Right forelimb (tissue), 1 donor: ENCODE results near the gene TTLL10.
"Not testable (repeated sequence)": the region's sequence is repeated elsewhere in the genome, so short reads cannot be mapped to it uniquely, and the experiment has no call there.

ENCODE experiments used
- DNase-seq: peaks from one replicate; pipeline ENCODE4 v3.0.0-alpha.2; 2018

TTLL10 gene

DNA sequence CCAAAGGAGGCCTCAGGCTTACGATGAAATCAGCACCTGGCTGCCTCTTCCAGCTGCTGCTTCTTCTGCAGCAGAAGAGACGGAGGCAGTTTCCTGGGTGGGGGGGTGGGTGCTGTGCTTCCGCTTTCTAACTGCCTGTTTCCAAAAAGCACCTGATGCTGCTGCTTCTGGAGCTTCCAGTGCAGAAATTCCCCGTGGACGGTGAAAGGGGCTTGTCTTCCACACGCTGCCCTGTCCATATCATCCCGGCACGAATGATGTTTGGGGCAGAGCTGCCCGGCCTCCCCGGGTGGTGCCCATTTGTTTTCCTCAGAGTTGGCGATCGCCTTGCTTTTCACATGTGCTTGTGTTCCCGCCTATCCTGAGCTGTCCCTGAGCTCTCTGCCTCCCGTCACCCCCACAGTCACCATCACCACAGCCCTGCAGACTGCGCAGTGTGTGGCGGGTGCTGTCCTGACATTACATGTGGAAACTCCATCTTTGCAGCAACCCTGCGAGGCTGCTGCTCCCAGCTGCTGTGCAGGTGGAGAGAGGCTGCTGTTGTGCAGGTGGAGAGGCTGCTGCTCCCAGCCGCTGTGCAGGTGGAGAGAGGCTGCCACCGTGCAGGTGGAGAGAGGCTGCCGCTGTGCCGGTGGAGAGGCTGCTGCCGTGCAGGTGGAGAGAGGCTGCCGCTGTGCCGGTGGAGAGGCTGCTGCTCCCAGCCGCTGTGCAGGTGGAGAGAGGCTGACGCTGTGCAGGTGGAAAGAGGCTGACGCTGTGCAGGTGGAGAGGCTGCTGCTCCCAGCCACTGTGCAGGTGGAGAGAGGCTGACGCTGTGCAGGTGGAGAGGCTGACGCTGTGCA lies 1.8 kb downstream of the TTLL10 start:
- peak; percentile 21 for DNase-seq

DNA sequence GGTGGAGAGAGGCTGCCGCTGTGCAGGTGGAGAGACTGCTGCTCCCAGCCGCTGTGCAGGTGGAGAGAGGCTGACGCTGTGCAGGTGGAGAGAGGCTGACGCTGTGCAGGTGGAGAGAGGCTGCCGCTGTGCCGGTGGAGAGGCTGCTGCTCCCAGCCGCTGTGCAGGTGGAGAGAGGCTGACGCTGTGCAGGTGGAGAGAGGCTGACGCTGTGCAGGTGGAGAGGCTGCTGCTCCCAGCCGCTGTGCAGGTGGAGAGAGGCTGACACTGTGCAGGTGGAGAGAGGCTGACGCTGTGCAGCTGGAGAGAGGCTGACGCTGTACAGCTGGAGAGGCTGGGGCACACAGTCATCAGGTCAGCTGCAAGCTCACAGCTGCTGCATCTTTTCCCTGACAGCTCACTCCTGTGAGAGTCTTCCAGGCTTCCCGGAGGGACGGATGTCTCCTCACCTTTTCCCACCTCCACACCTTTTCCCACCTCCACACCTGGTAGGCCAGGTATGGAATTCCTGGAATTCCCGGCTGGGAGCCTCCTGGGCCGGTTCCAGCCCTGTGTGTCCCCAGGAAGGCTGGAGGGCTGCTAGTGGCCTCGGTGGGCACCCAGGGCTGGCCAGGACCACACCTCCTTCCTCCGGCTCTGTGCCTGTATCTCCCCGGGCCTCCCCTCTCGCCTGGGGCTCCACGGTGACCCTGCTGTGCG lies 2.5 kb downstream of the TTLL10 start:
- DNase-seq = peak; percentile 30

DNA sequence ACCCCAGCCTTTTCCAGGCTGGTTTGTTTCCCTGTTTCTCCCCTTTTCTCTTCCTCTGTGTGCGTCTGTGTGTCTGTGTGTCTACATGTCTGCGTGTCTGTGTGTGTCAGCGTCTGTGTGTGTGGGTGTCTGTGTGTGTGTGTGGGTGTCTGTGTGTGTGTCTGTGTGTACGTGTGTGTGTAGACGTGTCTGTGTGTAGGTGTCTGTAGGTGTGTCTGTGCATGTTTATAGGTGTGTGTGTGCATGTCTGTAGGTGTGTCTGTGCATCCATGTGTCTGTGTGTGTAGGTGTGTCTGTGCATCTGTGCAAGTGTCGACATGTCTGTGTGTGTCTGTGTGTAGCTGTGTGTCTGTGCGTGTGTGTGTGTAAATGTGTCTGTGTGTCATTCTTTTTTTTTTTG lies 3.3 kb downstream of the TTLL10 start:
- peak; percentile 29 for DNase-seq

DNA sequence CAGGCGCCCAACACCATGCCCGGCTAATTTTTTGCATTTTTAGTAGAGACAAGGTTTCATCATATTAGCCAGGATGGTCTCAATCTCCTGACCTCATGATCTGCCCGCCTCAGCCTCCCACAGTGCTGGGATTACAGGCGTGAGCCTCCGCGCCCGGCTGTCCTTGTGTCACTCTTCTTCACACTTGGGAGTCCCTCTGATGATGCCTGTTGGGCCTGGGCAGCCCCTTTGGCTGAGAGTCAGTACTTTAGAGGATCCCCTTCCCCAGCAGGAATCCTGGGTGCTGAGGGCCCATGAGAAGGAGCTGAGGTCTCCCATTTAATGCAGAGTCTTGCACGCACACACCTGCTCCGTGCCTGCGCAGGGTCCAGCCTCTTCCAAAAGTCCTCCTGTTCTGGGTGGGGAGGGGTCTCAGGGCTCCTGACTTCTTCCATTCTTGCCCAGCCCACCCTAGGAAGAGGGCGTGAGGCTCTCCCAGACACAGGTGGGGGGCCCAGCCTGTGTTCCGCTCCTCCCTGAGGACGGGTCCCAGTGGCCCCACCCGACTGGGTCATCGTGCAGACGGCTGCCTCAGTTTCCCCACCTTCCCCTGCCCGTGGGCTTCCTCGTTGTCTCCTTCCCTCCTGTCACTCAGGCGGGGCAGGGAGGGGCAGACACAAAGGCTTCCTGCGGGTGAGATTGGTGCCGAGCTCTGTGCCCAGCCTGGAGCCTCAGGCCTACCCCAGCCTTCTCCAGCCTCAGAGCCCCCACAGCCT lies 3.9 kb downstream of the TTLL10 start:
- no peak for DNase-seq

- DNase-seq = peak; percentile 31
These were observed 5.2 kb downstream of the TTLL10 start for GRCh38 chr1:1178794-1179331.

DNA sequence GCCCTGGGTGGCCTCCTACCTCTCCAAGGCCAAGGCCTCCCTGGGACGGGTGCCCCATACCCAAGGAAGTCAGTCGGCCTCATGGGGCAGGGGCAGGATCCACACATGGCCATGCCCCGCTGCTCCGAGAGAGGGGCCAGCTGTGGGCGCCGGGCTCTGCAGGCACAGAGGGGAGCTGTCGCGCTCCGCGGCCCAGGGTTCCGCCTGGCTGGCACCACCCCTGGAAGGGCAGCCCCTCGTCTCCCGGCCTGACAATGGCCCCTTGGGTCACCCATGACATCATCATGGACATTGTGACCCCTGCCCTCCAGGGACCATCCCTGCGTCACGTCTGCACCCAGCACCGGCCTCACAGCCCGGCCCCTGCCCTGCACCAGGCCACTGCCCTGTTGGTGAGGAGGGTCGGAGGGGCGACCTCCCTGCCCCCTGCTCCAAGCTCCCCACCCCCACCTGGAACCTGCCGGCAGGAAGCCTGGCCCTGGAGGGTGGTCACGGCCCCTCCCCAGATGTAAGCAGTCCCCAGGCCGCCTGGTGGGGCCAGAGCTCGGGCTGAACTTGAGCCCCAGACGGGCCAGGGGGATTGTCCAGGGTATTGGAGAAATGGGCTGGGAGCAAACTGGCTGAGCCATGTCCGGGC lies 5.8 kb downstream of the TTLL10 start:
- peak; percentile 35 for DNase-seq

GRCh38 chr1:1179983-1180861 lies 6.5 kb downstream of the TTLL10 start:
- DNase-seq = peak; percentile 42

DNA sequence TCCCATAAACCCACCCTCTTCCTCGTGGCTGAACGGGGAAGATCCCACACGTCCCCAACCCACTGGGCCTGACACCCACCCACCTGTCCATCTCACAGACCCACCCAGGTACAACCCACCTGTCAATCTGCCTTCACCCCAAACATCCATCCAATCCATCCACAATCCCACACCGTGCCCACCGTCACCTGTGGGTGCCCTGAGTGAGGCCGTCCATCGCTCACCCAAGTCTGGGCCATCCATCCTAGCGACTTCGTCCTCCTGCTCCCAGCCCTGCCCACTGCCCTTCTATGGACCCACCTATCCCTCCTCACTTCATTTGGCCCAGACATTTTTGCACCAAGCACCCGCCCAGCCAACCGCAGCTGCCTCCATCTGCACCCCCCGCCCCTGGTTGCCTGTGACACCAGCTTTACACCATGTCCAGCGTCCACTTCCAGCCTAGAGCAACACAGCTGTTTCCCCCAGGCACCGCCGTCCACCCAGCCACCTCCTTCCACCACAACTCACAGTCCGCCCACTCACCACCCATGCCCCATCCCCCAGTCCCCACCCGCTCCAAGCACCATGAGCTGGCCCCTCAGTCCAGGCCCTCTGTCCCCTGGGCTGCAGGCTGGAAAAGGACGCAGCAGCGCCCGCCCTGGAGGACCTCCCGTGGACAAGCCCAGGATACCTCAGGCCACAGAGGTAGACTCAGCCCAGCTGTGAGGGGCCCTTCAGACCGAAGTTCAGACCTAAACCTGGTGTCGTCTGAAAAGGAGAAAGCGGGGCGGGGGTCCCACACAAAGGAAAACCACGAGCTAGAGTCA lies 7.7 kb downstream of the TTLL10 start:
- peak; percentile 43 for DNase-seq

DNA sequence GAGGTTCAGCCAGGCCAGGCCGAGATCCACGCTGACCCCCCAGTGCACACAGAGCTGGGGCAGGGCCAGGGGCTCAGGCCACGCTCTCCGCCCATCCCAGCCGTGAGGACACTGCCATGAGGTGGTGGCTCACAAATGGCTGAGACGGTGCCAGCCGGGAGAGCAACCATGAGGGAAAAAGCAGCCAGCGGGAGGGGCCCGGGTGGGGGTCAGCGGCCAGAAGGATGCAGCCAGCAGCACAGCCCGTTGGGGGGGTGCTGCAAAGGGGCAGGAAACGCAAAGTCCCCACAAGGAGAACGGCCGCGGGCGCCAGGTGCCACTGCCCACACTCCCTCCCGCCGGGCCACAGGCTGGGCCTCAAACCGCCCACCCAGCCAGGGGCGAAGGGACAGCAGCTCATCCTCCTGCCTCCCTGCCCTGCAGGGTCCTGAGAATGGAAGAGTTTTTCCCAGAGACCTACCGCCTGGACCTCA lies 8.3 kb downstream of the TTLL10 start:
- DNase-seq = peak; percentile 37

GRCh38 chr1:1182491-1183220 lies 9.0 kb downstream of the TTLL10 start:
- DNase-seq = peak; percentile 41

GRCh38 chr1:1183221-1183747 lies 9.6 kb downstream of the TTLL10 start:
- peak; percentile 38 for DNase-seq

DNA sequence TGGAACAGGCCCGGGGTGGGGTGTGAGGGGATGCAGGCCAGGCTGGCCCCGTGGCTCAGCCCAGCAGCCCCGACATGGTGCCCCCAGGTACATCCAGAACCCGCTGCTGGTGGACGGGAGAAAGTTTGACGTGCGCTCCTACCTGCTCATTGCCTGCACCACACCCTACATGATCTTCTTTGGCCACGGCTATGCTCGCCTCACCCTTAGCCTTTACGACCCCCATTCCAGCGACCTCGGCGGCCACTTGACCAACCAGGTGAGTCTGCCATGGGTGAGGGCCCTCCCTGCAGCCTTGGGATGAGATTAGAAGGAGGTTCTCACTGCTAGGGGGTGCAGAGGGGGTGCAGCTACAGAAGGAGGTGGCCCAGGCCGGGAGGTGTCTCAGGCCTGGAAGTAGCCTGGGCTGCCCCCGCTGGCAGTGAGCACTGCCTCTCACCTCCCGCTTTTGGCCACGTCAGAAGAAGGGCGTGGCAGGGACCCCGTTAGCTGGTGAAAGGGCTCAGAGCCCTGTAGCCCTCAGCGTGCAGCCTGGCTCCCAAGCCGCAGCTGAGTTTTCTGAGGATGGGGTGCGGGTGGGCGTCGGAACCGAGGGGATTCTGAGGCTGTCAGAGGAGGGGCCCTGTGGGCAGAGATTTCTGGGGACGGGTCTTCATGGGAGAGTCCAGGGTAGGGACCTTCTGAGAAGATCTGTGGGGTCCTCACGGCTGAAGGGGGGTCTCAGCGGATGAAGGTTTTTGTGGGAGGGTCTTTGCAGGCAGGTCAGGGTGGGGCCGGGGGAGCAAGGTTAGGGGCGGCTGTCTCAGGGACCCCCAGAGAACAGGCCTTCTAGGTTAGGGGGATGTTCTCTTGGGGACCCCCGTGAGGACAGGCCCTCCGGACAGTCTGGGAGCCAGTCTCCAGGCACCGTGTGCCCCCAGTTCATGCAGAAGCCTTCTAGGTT lies 10.4 kb downstream of the TTLL10 start:
- DNase-seq = peak; percentile 35

GRCh38 chr1:1185101-1185765 lies 11.6 kb downstream of the TTLL10 start:
- DNase-seq = peak; percentile 40

GRCh38 chr1:1187938-1188337 lies 14.3 kb downstream of the TTLL10 start:
- no peak for DNase-seq

DNA sequence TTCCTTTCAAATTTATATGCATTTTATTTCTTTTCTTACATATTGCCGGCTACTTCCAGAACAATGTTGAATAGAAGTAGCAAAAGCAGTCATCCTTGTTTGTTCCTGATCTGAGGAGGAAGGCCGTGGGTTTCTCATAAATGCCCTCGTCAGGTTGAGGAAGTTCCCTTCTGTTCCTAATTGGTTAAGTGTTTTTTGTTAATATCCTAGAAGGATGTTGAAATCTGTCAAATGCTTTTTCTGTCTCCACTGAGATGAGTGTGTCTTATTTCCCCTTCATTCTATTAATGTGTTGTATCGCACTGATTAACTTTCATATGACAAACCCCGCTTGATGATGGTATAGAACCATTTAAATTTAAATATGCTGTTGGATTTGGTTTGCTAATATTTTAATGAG lies 15.4 kb downstream of the TTLL10 start:
- DNase-seq = no peak

DNA sequence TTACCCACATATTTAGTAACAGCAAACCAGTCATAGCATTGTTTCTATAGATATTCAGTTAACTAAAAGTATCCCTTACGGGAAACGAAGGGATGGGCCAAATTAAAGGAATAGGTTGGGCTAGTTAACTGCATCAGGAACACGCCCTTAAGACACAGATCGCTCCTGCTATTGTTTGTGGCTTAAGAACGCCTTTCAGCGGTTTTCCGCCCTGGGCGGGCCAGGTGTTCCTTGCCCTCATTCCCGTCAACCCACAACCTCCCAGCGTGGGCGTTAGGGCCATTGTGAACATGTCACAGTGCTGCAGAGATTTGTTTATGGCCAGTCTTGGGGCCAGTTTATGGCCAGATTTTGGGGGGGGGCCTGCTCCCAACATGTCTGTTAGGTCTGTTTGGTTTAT lies 18.1 kb downstream of the TTLL10 start:
- no peak for DNase-seq

DNA sequence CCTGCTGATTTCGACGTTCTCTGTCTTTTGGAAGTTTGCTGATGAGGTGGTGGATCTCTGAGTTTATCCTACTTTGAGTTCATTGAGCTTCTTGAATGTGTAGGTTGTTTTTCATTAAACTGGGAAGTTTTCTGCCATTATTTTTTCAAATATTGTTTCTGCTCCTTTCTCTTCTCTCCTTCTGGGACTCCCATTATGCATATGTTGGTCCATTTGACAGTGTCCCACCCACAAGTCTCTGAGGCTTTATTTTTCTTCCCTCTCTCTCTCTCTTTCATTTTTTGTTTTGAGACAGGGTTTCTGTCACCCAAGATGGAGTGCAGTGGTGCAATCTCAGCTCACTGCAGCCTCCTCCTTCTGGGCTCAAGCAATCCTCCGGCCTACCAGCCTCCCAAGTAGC lies 21.0 kb downstream of the TTLL10 start:
- DNase-seq = no peak

DNA sequence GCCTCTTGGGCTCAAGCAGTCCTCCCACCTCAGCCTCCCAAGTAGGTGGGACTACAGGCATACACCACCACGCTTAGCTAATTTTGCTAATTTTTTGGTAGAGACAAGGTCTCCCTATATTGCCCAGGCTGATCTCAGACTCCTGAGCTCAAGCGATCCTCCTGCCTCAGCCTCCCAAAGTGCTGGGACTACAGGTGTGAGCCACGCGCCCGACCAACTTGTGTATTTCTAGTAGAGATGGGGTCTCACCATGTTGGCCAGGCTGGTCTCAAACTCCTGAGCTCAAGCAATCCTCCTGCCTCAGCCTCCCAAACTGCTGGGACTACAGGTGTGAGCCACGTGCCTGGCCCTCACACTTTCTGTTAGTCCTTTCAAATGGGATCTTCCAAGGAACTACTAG lies 22.0 kb downstream of the TTLL10 start:
- DNase-seq = not testable (repeated sequence)
